ENCODE results near the gene KLHL1. TPM values are rescaled to one million over a fixed set of nuclear protein-coding genes. Genes with fewer than 3 reads are reported as not detected.

KLHL1 gene
- total RNA-seq, 4 donors from 2014 or later: not detected

GRCh38 chr13:69970520-69970919 is 137.7 kb downstream of the KLHL1 start:
- ATAC-seq (ENCODE audit: low FRiP score): no peak
- TF ChIP-seq, protein P1, sequence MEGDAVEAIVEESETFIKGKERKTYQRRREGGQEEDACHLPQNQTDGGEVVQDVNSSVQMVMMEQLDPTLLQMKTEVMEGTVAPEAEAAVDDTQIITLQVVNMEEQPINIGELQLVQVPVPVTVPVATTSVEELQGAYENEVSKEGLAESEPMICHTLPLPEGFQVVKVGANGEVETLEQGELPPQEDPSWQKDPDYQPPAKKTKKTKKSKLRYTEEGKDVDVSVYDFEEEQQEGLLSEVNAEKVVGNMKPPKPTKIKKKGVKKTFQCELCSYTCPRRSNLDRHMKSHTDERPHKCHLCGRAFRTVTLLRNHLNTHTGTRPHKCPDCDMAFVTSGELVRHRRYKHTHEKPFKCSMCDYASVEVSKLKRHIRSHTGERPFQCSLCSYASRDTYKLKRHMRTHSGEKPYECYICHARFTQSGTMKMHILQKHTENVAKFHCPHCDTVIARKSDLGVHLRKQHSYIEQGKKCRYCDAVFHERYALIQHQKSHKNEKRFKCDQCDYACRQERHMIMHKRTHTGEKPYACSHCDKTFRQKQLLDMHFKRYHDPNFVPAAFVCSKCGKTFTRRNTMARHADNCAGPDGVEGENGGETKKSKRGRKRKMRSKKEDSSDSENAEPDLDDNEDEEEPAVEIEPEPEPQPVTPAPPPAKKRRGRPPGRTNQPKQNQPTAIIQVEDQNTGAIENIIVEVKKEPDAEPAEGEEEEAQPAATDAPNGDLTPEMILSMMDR (IDR thresholded peaks at IDR 0.05): no peak
- no peak for DNase-seq (ENCODE audit: low spot score)

DNA sequence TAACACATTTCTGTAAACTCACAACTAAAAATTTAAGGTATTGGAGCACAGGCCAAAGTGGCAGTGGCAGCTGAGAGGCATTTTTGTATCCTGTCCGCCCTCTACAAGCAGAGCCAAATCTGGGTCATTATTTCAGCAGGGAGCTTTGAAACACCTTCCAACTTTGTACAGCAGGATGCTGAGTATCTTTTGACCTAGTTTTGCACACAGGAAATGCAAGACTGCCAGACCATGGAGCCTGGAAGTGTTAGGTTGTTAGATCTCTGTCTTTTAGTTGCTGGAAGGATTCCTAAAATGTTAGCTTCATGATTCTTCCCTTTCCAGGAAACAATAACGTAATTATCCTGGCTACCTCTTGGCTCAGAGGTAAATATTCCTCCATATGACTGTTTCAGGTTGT is 149.2 kb downstream of the KLHL1 start:
- DNase-seq (ENCODE audit: low spot score): no peak
- no peak for ATAC-seq (ENCODE audit: low FRiP score)
- TF ChIP-seq, protein P1 (IDR thresholded peaks at IDR 0.05): no peak

DNA sequence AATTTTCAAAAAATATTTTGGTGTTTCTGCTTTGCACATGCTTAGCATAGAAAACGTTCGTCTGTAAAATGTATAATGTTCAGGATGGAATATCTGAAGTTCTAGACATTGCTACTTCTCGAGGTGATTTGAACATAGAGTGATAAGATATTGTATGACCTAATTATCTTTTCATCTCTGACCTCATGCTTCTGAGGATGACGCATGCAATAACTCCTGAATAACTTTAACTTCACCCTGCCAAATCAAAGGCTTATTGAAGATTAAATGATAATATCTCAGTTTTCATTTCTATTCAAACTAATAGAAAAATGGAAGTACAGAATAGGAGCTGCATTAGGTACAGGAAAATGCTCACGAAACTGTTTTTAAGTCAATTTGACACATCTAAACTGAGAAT is 151.4 kb downstream of the KLHL1 start:
- ATAC-seq (ENCODE audit: low FRiP score) (no peak), DNase-seq (ENCODE audit: low spot score) (no peak)
- TF ChIP-seq, protein P1 (IDR thresholded peaks at IDR 0.05): no peak

DNA sequence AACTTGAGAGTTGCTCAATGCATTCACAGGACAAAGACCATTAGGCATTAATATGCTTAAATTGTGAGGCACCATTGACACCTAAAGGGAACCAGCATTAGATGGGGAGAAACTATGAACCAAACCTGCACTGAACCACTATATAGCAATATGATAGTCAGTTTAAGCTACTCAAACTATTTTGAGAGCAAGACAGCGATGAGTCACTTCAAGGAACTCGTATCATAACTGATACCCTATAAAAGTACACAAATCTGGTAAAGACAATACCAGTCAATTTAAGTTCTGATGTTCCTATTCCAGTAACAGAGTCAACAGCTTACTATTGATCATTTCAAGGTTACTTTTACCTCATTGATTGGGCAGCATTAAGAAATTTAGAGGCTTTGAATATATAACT is 151.9 kb downstream of the KLHL1 start:
- TF ChIP-seq, protein P1 (IDR thresholded peaks at IDR 0.05): no peak
- DNase-seq (ENCODE audit: low spot score) (no peak), ATAC-seq (ENCODE audit: low FRiP score) (no peak)

- no peak for DNase-seq (ENCODE audit: low spot score)
- TF ChIP-seq, protein P1 (IDR thresholded peaks at IDR 0.05): no peak
- no peak for ATAC-seq (ENCODE audit: low FRiP score)
These were observed 153.0 kb downstream of the KLHL1 start for GRCh38 chr13:69955271-69955670.

DNA sequence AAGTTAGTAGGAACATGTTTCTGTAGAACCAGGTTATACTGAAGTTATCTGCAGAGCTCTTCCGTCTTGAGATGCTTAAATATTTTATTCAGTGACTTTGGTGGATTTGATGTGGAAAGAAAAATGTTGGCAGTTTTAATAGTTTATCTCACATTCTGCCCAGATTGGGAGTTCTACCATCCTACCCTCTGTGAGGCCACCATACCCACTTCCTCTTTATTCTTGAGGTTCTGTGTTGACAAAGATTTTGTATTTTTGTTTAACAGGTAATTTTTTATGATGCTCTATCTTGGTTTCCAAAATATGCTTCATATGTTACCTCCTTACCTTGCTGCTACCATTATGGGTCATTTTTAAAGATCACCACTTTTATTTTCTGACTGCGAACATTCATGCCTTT is 156.8 kb downstream of the KLHL1 start:
- DNase-seq (ENCODE audit: low spot score): no peak
- no peak for ATAC-seq (ENCODE audit: low FRiP score)
- TF ChIP-seq, protein P1 (IDR thresholded peaks at IDR 0.05): no peak

- TF ChIP-seq, protein P1 (IDR thresholded peaks at IDR 0.05): no peak
- ATAC-seq (ENCODE audit: low FRiP score) (no peak), DNase-seq (ENCODE audit: low spot score) (no peak)
These were observed 158.1 kb downstream of the KLHL1 start for GRCh38 chr13:69950160-69950559.
